KMS-11 (cell line): ENCODE results near the gene CLN6.

ENCODE experiments used
- H2AFZ ChIP-seq: fragments of 200-600 bp; sonication (generic); 2 replicates; pipeline ENCODE4 v1.6.1; 2016; ENCODE audit warnings: antibody characterized with exemption, mixed run types, low read depth
- H3K27ac ChIP-seq: fragments of 200-600 bp; sonication (generic); 2 replicates; pipeline ENCODE4 v1.6.1; 2016; ENCODE audit warnings: mild to moderate bottlenecking, mixed run types
- H3K27me3 ChIP-seq: fragments of 200-600 bp; sonication (generic); 2 replicates; pipeline ENCODE4 v1.6.1; 2017; ENCODE audit warnings: mild to moderate bottlenecking, low read depth, mixed run types, moderate library complexity; ENCODE audit not compliant: insufficient read depth
- H3K36me3 ChIP-seq: fragments of 200-600 bp; sonication (generic); 2 replicates; pipeline ENCODE4 v1.6.1; 2017; ENCODE audit warnings: mild to moderate bottlenecking, mixed run types; ENCODE audit not compliant: insufficient read depth
- H3K4me1 ChIP-seq: fragments of 200-600 bp; sonication (generic); 2 replicates; pipeline ENCODE4 v1.6.1; 2016; ENCODE audit warnings: mild to moderate bottlenecking, low read depth, mixed run types; ENCODE audit not compliant: poor library complexity, severe bottlenecking
- H3K4me2 ChIP-seq: fragments of 200-600 bp; sonication (generic); 2 replicates; pipeline ENCODE4 v1.7.0; 2016; ENCODE audit warnings: mild to moderate bottlenecking, mixed run types
- H3K4me3 ChIP-seq: fragments of 200-600 bp; sonication (generic); IDR thresholded peaks from 2 replicates; pipeline ENCODE4 v1.6.1; 2017; ENCODE audit warnings: low read depth, low read length, mixed read lengths; ENCODE audit not compliant: insufficient read depth
- H3K79me2 ChIP-seq: fragments of 200-600 bp; sonication (generic); 2 replicates; pipeline ENCODE4 v1.6.1; 2016; ENCODE audit warnings: low read depth, mixed run types; ENCODE audit not compliant: insufficient read depth
- H3K9ac ChIP-seq: fragments of 200-600 bp; sonication (generic); 2 replicates; pipeline ENCODE4 v1.6.1; 2016; ENCODE audit warnings: mild to moderate bottlenecking, mixed run types
- H4K20me1 ChIP-seq: fragments of 200-600 bp; sonication (generic); 2 replicates; pipeline ENCODE4 v1.6.1; 2016; ENCODE audit warnings: mild to moderate bottlenecking, mixed run types; ENCODE audit not compliant: insufficient read depth
- CTCF ChIP-seq: fragments of 200-600 bp; sonication (generic); conservative IDR thresholded peaks from 2 replicates; pipeline ENCODE4 v1.6.1; 2017; ENCODE audit warnings: low read depth, mild to moderate bottlenecking, antibody characterized with exemption, low read length, moderate library complexity, mixed read lengths

The CLN6 gene

DNA sequence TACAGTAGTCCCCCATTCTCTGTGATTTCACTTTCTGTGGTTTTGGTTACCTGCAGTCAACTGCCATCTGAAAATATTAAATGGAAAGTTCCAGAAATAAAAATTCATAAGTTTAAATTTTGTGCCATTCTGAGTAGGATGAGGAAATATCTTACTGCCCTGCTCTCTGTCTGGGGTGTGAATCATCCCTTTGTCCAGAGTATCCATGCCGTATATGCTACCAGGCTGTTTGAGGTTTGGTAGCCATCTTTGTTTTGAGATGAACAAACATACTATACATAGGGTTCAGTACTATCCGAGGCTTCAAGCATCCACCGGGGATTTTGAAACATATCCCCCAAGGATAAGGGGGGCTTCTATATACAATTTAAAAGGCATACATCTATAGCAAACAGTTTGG, 31.7 kb upstream of the CLN6 start:
- no peak overlapping the region for H2AFZ ChIP-seq
- no peak overlapping the region for H3K4me2 ChIP-seq
- H3K9ac ChIP-seq: no peak overlapping the region
- H3K4me3 ChIP-seq: no peak overlapping the region
- no peaks in the 10 kb centered on the region for H3K4me1 ChIP-seq
- H4K20me1 ChIP-seq: no peaks in the 10 kb centered on the region
- no peak for TF ChIP-seq CTCF
- no peaks in the 10 kb centered on the region for H3K79me2 ChIP-seq
- no peak overlapping the region for H3K27ac ChIP-seq
- H3K27me3 ChIP-seq: no peaks in the 10 kb centered on the region
- H3K36me3 ChIP-seq: no peaks in the 10 kb centered on the region

- no peak overlapping the region for H3K27ac ChIP-seq
- no peak overlapping the region for H2AFZ ChIP-seq
- no peak overlapping the region for H3K4me2 ChIP-seq
- no peaks in the 10 kb centered on the region for H4K20me1 ChIP-seq
- H3K4me3 ChIP-seq: no peak overlapping the region
- no peaks in the 10 kb centered on the region for H3K4me1 ChIP-seq
- H3K27me3 ChIP-seq: no peaks in the 10 kb centered on the region
- H3K36me3 ChIP-seq: no peaks in the 10 kb centered on the region
- TF ChIP-seq CTCF: no peak
- H3K9ac ChIP-seq: no peak overlapping the region
- H3K79me2 ChIP-seq: no peaks in the 10 kb centered on the region
Measured at GRCh38 chr15:68259883-68260282, 30.4 kb upstream of the CLN6 start.

- Histone ChIP-seq H3K4me3 (no peak overlapping the region), H3K9ac (no peak overlapping the region), H3K4me2 (no peak overlapping the region), H3K27ac (no peak overlapping the region), H3K36me3 (no peaks in the 10 kb centered on the region), H3K27me3 (no peaks in the 10 kb centered on the region), H4K20me1 (no peaks in the 10 kb centered on the region), H3K79me2 (no peaks in the 10 kb centered on the region), H3K4me1 (no peaks in the 10 kb centered on the region), H2AFZ (no peak overlapping the region)
- no peak for TF ChIP-seq CTCF
Measured at GRCh38 chr15:68258692-68259091, 29.2 kb upstream of the CLN6 start.

DNA sequence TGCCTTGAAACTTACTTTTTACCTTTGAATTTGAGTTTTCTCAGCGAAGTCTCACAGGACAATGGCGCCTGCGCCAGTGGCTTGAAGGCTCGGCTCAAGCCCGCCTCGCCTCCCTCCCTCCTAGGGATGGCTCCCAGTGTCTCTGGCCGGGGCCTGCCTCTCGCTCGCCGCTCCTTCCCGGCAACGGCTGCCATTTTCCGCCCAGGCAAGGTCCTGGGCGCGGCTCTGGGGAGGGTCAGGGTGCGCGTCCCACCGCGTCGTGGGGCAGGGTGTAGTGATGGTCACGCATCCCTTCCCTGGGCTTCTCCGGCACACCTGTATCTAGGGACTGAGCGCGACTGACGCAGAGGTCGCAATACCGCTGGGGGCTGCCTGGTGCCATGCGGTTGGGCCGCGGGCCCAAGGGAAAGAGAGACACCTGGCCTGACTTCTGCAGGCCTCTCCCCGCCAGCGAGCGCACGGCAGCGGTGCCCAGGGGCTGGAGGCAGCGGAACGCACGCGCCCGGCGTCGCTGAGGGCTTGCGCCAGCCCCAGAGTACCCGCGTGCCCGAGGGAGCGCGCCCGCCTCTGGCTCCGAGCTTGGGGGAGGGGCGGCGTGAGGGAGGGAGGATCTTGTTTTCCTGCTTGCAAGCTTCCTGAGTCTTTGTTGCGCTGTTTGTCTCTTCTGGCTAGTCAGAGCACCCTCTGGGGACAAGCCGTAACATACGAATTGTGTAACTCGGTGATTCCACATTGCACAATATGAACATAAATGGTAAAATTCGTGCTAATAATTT, 27.3 kb upstream of the CLN6 start:
- Histone ChIP-seq H3K27me3 (no peaks in the 10 kb centered on the region), H3K4me2 (no peak overlapping the region), H3K36me3 (no peaks in the 10 kb centered on the region), H3K4me3 (no peak overlapping the region), H2AFZ (no peak overlapping the region), H4K20me1 (no peaks in the 10 kb centered on the region), H3K27ac (no peak overlapping the region), H3K79me2 (no peaks in the 10 kb centered on the region), H3K9ac (no peak overlapping the region), H3K4me1 (peaks cover 4% of the 10 kb centered on the region)
- no peak for TF ChIP-seq CTCF
